GM18858 (cell line): ENCODE data around the gene BLM.
"Not testable (repeated sequence)": the region's sequence is repeated elsewhere in the genome, so short reads cannot be mapped to it uniquely, and the experiment has no call there.

Experiments used
- ATAC-seq: cut with Tn5 transposase; IDR thresholded peaks from one replicate; pipeline ENCODE4 v1.9.1; 2021; ENCODE audit not compliant: unreplicated experiment

Gene BLM

GRCh38 chr15:90730290-90730689, 13.1 kb downstream of the BLM start:
- ATAC-seq = no peak

- ATAC-seq = no peak
Measured at GRCh38 chr15:90735923-90736322, 18.8 kb downstream of the BLM start.

- not testable (repeated sequence) for ATAC-seq
Measured at GRCh38 chr15:90740545-90740944, 23.4 kb downstream of the BLM start.

GRCh38 chr15:90742087-90742486, 24.9 kb downstream of the BLM start:
- no peak for ATAC-seq

- ATAC-seq = no peak
Measured at GRCh38 chr15:90743407-90743806, 26.3 kb downstream of the BLM start.

- no peak for ATAC-seq
Measured at GRCh38 chr15:90744759-90745402, 27.7 kb downstream of the BLM start.

- no peak for ATAC-seq
Measured at GRCh38 chr15:90749754-90750153, 32.6 kb downstream of the BLM start.

GRCh38 chr15:90750186-90750585, 33.0 kb downstream of the BLM start:
- ATAC-seq = no peak

- ATAC-seq = no peak
Measured at GRCh38 chr15:90751300-90751825, 34.2 kb downstream of the BLM start.

- ATAC-seq = no peak
Measured at GRCh38 chr15:90756916-90757315, 39.8 kb downstream of the BLM start.

GRCh38 chr15:90757461-90757860, 40.3 kb downstream of the BLM start:
- ATAC-seq = no peak

- ATAC-seq = no peak
Measured at GRCh38 chr15:90760661-90761232, 43.6 kb downstream of the BLM start.

- ATAC-seq = no peak
Measured at GRCh38 chr15:90761629-90762028, 44.5 kb downstream of the BLM start.

GRCh38 chr15:90762109-90762508, 45.0 kb downstream of the BLM start:
- ATAC-seq = no peak

- ATAC-seq = no peak
Measured at GRCh38 chr15:90763366-90764099, 46.4 kb downstream of the BLM start.

- no peak for ATAC-seq
Measured at GRCh38 chr15:90765531-90765930, 48.4 kb downstream of the BLM start.

GRCh38 chr15:90765966-90766365, 48.8 kb downstream of the BLM start:
- no peak for ATAC-seq

GRCh38 chr15:90769375-90769774, 52.2 kb downstream of the BLM start:
- no peak for ATAC-seq

- no peak for ATAC-seq
Measured at GRCh38 chr15:90773485-90773884, 56.3 kb downstream of the BLM start.

GRCh38 chr15:90774731-90775514, 57.8 kb downstream of the BLM start:
- no peak for ATAC-seq

GRCh38 chr15:90780916-90781315, 63.8 kb downstream of the BLM start:
- ATAC-seq = no peak
